Pancreas (tissue), 10 donors: ENCODE measurements around the gene SURF1. TPM values are rescaled to one million over a fixed set of nuclear protein-coding genes. Genes with fewer than 3 reads are reported as not detected.

Experiments used
- ATAC-seq, 4 donors: fragments of 200-7000 bp; cut with Tn5 transposase; one replicate each; pipeline versions ENCODE4 v1.8.0 to v1.9.1; 2020; ENCODE audit warnings: mild to moderate bottlenecking in 4 of 4, moderate library complexity in 4 of 4
- DNase-seq, 6 donors: peaks; one replicate each; pipeline ENCODE4 v3.0.0-alpha.2; 2020
- FAIRE-seq: peaks from 2 replicates; lab custom pipeline; 2012; peaks lifted over from hg19 to GRCh38; lab: Jason Lieb, UNC
- H3K27ac ChIP-seq, 4 donors: fragments of 200-600 bp; sonication (generic); 1 replicate in 3 of 4; 2 replicates in 1 of 4; pipeline versions ENCODE4 v1.5.0 to v1.8.0; 2020
- H3K27me3 ChIP-seq, 4 donors: fragments of 200-600 bp; one replicate each; pipeline ENCODE4 v1.8.0; 2021
- H3K36me3 ChIP-seq, 3 donors: fragments of 200-600 bp; sonication (generic) in 1 of 3; one replicate each; pipeline versions ENCODE4 v1.5.0 to v1.8.0; 2020 to 2021
- H3K4me1 ChIP-seq, 3 donors: fragments of 200-600 bp; one replicate each; pipeline ENCODE4 v1.8.0; 2021
- H3K4me3 ChIP-seq, 4 donors: fragments of 200-600 bp; sonication (generic) in 2 of 4; one replicate each; pipeline versions ENCODE4 v1.5.0 to v1.8.0; 2020 to 2021
- H3K9me3 ChIP-seq, 4 donors: fragments of 200-600 bp; one replicate each; pipeline ENCODE4 v1.8.0; 2021
- WGBS, 2 donors: extraction: QIAGEN DNeasy Blood & Tissue Kit; methylation state at CpG; one replicate each; pipeline ENCODE4 v1.1.7; 2013; 5-methylcytosine and 5-hydroxymethylcytosine counted together
- intact Hi-C, 3 donors: fragments of 100-400 bp; cut with DNase I; formaldehyde crosslinking; loops; one replicate each; pipeline versions ENCODE4 v1.11.1 to v1.14.2; 2022
- polyA plus RNA-seq, 2 donors: library from polyadenylated mRNA; stranded (reverse); fragments of 200-250 nt; gene quantifications; one replicate each; pipeline ENCODE4 v1.2.3, GENCODE V29; 2013
- total RNA-seq, 6 donors: library from RNA; stranded (reverse); fragmentation: NEBNext Ultra II Directional in 4 of 6; extraction: Animal tissue kit (Norgen Biotek cat#: 25700) in 4 of 6; gene quantifications; one replicate each; pipeline versions ENCODE4 v1.2.1 to v1.2.4, GENCODE V29; 2021 to 2023
- TF ChIP-seq, protein P1 (sequence below), 4 donors: fragments of 200-600 bp; sonication (generic) in 3 of 4; IDR thresholded peaks; one replicate each; pipeline versions ENCODE4 v1.5.0 to v1.8.0; 2021; ENCODE audit warnings: antibody characterized with exemption in 4 of 4
- donor health status: healthy with polysubstance abuse.
- donor health status: DM: no; HTN: no; CAD: no; lungs with moderate emphysema.
- donor health status: DM: no; HTN: no; CAD: no.
- donor health status: control.
- donor health status: control.
- donor health status: Bipolar disorder and iron deficiency.
- donor health status: DM: yes; HTN: yes; CAD: no.
- donor health status: DM: no; HTN: no; CAD: no.
- donor health status: DM: no; HTN: no; CAD: no.
- donor health status: DM: yes; HTN: yes; CAD: no.

The SURF1 gene
- total and polyA plus RNA-seq, 8 donors = 33.6 to 73.9 (median 39.8) TPM

- WGBS, 2 donors = 87 to 91% methylated on average over 6 of the region's 6 CpGs
- Histone ChIP-seq H3K4me3 (no peak overlapping the region), H3K27ac (no peak overlapping the region), H3K9me3 (no peaks in the 10 kb centered on the region), H3K4me1 (peaks cover 7 to 8% (median 8%) of the 10 kb centered on the region in 3 donors), H3K27me3 (no peaks in the 10 kb centered on the region), H3K36me3 (peaks cover 0 to 33% (median 12%) of the 10 kb centered on the region in 3 donors)
- no peak for FAIRE-seq
- no peak for ATAC-seq
- peak in 2 of 6 donors; percentile 22 to 34 for DNase-seq
- intact Hi-C loops = loop anchor here in 2 of 3 donors (5.0 to 10.0 kb wide), 2 partner anchors 147 to 149 kb away; no protein-coding TSS in a partner anchor
- TF ChIP-seq, protein P1, sequence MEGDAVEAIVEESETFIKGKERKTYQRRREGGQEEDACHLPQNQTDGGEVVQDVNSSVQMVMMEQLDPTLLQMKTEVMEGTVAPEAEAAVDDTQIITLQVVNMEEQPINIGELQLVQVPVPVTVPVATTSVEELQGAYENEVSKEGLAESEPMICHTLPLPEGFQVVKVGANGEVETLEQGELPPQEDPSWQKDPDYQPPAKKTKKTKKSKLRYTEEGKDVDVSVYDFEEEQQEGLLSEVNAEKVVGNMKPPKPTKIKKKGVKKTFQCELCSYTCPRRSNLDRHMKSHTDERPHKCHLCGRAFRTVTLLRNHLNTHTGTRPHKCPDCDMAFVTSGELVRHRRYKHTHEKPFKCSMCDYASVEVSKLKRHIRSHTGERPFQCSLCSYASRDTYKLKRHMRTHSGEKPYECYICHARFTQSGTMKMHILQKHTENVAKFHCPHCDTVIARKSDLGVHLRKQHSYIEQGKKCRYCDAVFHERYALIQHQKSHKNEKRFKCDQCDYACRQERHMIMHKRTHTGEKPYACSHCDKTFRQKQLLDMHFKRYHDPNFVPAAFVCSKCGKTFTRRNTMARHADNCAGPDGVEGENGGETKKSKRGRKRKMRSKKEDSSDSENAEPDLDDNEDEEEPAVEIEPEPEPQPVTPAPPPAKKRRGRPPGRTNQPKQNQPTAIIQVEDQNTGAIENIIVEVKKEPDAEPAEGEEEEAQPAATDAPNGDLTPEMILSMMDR (IDR thresholded peaks at IDR 0.05) = no peak
These were observed 22.1 kb downstream of the SURF1 start for GRCh38 chr9:133334161-133334560.

DNA sequence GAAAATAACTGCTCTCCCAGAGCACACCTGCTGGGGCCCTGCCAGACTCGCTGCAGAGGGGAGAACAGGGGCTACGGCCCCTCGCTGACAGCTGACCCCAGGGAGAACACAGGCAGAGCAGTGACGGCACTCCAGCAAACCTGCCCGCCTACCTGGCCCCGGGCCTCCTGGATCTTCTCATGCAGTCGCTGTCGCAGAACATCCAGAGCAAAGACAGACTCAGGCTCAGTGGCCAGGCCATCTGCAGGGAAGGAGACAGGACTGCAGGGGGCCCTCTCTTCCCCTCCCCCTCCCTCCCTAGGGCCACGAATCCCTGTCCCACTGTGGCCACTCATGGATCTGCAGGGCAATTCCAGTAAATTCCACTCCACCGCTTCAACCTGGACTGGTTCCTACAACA, 22.7 kb downstream of the SURF1 start:
- no peak overlapping the region for H3K27ac ChIP-seq
- H3K36me3 ChIP-seq = peaks cover 0 to 33% (median 12%) of the 10 kb centered on the region in 3 donors
- no peak overlapping the region for H3K4me3 ChIP-seq
- H3K27me3 ChIP-seq = no peaks in the 10 kb centered on the region
- intact Hi-C loops = loop anchor here in 2 of 3 donors (5.0 to 10.0 kb wide), 2 partner anchors 146 to 149 kb away; no protein-coding TSS in a partner anchor
- no peak for FAIRE-seq
- ATAC-seq = no peak
- no peaks in the 10 kb centered on the region for H3K9me3 ChIP-seq
- TF ChIP-seq, protein P1 (IDR thresholded peaks at IDR 0.05) = no peak
- peak in 3 of 6 donors; percentile 15 to 54 (median 52) for DNase-seq
- H3K4me1 ChIP-seq = peaks cover 7 to 8% (median 8%) of the 10 kb centered on the region in 3 donors
- 91 to 93% methylated on average over 10 of the region's 10 CpGs for WGBS, 2 donors

GRCh38 chr9:133333011-133333410, 23.3 kb downstream of the SURF1 start:
- Histone ChIP-seq H3K4me1 (peaks cover 7 to 8% (median 8%) of the 10 kb centered on the region in 3 donors), H3K36me3 (peaks cover 0 to 33% (median 12%) of the 10 kb centered on the region in 3 donors), H3K27ac (no peak overlapping the region), H3K9me3 (no peaks in the 10 kb centered on the region), H3K4me3 (no peak overlapping the region), H3K27me3 (no peaks in the 10 kb centered on the region)
- TF ChIP-seq, protein P1 (IDR thresholded peaks at IDR 0.05) = no peak
- 90 to 92% methylated on average over 11 of the region's 11 CpGs for WGBS, 2 donors
- ATAC-seq (no peak), FAIRE-seq (no peak), DNase-seq (peak in 1 of 6 donors; percentile 26)
- intact Hi-C loops = loop anchor here in 2 of 3 donors (5.0 to 10.0 kb wide), 2 partner anchors 146 to 148 kb away; no protein-coding TSS in a partner anchor

DNA sequence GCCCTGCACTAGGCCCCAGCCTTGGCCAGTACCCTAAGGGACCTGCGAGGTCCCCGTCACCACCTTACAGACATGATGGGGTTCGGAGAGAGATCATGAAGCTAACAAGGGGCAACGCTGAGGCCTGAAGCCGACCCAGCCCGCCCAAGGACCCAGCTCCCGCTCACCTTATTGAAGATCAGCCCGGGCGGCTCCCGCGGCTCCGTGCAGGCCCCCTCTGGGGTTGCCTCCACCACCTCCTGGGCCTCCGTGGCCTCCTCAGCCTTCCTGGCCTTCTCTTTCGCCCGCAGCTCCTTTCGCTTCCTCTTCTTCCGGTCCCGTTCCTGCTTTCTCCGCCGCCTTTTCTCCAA, 23.9 kb downstream of the SURF1 start:
- ATAC-seq (no peak), FAIRE-seq (no peak), DNase-seq (peak in 1 of 6 donors; percentile 54)
- intact Hi-C loops = loop anchor here in 2 of 3 donors (5.0 to 10.0 kb wide), 2 partner anchors 145 to 148 kb away; no protein-coding TSS in a partner anchor
- peaks cover 0 to 33% (median 12%) of the 10 kb centered on the region in 3 donors for H3K36me3 ChIP-seq
- no peaks in the 10 kb centered on the region for H3K27me3 ChIP-seq
- no peak overlapping the region for H3K27ac ChIP-seq
- TF ChIP-seq, protein P1 (IDR thresholded peaks at IDR 0.05) = no peak
- H3K4me3 ChIP-seq = no peak overlapping the region
- peaks cover 7 to 8% (median 8%) of the 10 kb centered on the region in 3 donors for H3K4me1 ChIP-seq
- WGBS, 2 donors = 93 to 96% methylated on average over 20 of the region's 20 CpGs
- no peaks in the 10 kb centered on the region for H3K9me3 ChIP-seq
